Amniotic stem cell (primary cell): ENCODE results near the gene OR13J1.
A peak's percentile ranks its signal among the peaks of the same experiment; 100 is the strongest.
"Not testable (repeated sequence)": the region's sequence is repeated elsewhere in the genome, so short reads cannot be mapped to it uniquely, and the experiment has no call there.

Experiments
- DNase-seq: peaks from one replicate; lab custom pipeline; 2025; lab: John Stamatoyannopoulos, UW

OR13J1 gene

DNA sequence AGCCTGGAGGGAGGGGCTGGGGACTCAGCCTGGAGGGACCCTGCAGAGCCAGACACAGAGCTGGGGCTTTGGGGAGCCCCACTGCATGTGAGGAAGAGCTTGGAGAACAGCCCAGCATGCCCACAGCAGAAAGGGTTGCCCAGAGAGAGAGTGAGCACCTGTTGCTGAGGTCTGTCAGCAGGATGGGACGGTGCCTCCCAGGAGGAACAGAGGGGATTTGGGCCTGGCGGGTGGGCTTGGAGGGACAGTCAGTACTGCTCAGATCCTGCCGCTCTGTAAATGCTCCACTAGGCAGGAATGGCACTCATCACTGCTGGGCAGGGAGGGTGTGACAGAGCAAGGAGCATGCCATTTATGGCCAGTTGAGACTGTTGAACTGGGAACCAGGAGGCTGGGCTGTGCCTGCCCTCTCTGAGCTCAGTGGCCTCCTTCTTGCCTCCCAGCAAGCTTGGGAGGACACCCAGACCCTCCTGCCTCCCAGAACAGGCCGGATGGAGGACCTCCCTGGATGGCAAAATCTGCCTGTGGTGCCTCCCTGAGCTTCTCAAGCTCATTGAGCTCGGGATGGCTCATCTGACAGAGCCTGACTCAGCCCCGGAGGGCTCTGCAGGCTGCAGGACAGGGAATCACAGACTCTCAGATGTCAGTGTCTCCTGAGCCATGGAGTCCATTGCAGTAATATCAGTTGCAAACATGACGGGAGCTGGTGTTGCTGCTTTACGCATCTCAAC, 35.0 kb upstream of the OR13J1 start:
- peak; percentile 47 for DNase-seq

DNA sequence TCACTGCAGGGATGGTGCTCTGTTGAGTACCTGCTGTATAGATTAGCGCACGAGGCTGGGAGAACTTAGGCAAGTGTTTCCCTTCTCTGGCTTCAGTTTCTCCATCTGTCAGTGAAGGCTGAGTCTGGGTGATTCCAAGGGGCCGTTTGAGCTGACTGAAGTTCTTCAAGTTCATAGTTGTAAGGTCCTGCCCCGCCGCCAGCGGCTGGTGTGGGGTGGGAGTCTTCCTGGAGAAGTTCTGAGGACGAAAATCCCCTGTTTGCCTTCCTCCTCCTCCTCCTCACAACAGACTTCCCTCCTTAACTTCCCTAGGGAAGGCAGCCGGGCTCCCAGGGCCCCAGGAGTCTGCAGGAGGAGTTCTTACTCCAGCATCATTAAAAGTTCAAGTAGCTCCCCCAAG, 34.1 kb upstream of the OR13J1 start:
- no peak for DNase-seq

DNA sequence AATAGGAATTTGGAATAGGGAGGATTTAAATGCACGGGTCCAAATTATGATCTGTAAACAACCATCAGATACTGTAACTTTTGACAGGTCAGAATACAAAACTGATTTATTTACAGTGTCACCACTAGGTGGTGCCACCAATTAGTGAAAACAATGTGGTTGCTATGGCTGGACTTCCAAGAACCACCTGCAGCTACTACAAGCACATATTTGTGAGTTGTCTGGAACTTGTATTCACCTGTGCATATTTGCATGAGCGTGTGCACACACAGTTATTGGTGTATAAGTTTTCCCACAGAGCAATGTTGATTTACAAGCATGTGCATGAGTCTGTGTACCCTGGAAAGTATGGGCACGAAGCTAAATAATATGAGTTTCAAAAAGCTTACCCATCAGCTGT, 32.8 kb upstream of the OR13J1 start:
- DNase-seq, result peak; percentile 43

GRCh38 chr9:35899021-35899420, 28.8 kb upstream of the OR13J1 start:
- DNase-seq, result no peak

GRCh38 chr9:35898337-35898736, 28.1 kb upstream of the OR13J1 start:
- no peak for DNase-seq

- DNase-seq, result not testable (repeated sequence)
Observed at GRCh38 chr9:35897376-35898099, 27.3 kb upstream of the OR13J1 start.

GRCh38 chr9:35896570-35896969, 26.4 kb upstream of the OR13J1 start:
- no peak for DNase-seq

DNA sequence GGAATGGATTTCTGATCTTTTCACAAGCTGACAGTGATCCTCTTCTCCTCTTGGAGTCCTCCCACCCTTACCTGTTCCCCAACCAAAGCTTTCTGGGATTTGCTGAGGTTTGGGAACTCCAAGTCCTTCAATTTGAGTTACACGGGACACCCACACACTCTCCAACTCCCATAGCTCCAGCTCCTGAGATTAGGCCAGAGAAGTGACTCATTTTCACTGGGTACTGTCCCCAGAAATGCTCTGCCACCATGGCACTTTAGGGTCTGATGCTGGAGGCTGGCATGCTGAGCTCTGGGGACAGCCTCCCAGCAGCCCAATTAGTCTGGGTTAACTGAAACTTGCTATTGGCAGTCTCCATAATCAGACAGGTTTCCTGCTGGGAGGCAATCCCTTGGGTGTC, 21.9 kb upstream of the OR13J1 start:
- no peak for DNase-seq

GRCh38 chr9:35891646-35892045, 21.4 kb upstream of the OR13J1 start:
- no peak for DNase-seq

DNA sequence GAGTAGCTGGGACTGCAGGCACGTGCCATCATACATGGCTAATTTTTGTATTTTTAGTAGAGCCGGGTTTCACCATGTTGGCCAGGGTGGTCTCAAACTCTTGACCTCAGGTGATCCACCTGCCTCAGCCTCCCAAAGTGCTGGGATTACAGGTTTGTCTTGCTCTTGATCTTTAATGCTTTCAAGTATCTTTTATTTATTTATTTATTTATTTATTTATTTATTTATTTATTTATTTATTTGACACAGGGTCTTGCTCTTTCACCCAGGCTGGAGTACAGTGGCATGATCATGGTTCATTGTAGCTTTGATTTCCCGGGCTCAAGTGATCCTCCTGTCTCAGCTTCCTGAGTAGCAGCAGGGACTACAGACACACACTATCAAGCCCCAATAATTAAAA, 14.7 kb upstream of the OR13J1 start:
- DNase-seq, result not testable (repeated sequence)

- no peak for DNase-seq
Observed at GRCh38 chr9:35882996-35883395, 12.8 kb upstream of the OR13J1 start.

- no peak for DNase-seq
Observed at GRCh38 chr9:35882263-35882848, 12.2 kb upstream of the OR13J1 start.

GRCh38 chr9:35872505-35872904, 2.3 kb upstream of the OR13J1 start:
- no peak for DNase-seq

- no peak for DNase-seq
Observed at GRCh38 chr9:35871545-35871944, 1.3 kb upstream of the OR13J1 start.

DNA sequence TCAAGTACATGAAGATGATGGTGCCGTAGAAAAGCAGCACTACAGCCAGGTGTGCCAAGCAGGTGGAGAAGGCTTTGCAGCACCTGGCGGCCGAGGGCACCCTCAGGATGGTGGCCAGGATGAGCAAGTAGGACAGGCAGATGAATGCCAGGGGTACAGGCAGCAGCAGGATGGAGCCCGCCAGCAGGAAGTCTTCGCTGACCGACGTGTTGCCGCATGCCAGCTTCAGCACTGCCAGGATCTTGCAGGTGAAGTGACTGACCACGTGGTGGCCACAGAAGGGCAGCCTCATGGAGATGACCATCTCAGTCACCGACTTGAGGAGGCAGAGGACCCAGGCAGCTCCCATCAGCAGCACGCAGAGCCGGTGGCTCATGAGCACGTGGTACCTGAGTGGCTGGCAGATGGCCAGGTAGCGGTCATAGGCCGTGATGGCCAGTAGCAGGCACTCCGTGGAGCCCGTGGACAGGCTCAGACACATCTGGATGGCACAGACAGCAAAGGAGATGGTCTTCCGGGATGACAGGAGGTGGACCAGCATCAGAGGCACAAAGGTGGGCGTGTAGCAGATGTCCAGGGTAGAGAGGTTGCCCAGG, 482 bp downstream of the OR13J1 start:
- no peak for DNase-seq

GRCh38 chr9:35868933-35869332, 1.3 kb downstream of the OR13J1 start:
- no peak for DNase-seq

DNA sequence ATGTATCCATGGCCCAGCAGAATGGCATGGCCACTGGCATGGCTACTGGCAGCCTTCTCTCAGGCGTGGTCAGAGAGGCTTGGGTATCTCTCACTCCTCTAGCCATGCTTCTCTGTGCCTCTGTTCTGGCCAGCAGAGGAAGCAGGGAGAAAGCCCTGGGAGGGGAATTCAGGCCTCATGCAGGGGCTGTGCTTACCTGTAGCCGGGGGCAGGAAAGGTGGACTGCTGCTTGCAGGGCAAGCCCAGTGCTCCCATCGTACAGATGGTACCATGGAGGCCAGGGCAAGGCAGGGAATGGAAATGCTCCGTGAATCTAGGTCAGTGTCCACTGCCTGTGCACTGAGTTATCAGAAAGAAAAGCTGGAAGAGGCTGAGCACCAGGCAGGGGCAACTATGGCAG, 2.7 kb downstream of the OR13J1 start:
- DNase-seq, result no peak

DNA sequence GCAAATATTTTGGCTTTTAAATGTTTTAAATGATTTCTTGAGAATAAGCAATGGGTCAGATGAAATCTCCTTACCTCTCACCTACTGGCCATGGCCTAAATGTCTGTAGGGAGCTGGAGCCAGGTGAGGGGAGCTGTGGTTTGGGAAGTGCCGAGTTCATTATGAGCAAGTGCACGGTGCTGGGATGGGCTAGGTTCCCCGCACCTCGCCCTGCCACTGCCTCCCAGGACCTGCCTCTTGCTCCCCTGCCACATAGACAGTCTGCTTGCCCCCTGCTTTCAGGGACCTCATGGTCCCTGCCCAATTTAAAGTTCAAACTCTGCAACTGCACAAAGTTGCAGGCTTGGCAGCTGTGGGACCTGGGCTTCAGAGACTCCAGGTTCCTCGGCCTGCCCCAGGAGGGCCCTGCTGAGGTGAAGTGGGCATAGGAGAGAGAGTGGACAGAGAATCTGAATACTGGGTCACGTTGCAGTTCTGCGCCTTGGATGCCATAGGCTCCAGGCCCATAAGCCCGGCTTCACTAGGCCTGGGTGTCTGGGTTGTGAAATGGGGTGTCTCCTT, 5.4 kb downstream of the OR13J1 start:
- DNase-seq, result no peak

DNA sequence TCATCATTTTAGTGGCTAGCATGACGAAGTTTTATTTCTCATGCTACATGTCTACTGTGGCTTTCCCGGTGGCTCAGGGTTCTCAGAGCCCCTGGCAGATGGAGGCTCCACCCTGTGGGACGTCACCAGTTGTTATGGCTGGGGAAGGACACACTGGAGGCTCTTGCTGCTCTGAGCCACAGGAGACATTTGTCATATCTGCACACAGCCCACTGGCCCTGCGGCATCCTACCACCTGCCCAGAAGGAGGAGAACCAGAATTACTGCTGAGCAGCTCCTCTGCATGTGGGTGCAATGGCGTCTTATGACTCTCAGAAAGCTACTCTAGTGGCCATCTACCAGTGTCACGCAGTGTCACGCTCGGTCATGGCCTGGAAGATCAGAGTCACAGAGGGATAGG, 6.6 kb downstream of the OR13J1 start:
- DNase-seq, result no peak

DNA sequence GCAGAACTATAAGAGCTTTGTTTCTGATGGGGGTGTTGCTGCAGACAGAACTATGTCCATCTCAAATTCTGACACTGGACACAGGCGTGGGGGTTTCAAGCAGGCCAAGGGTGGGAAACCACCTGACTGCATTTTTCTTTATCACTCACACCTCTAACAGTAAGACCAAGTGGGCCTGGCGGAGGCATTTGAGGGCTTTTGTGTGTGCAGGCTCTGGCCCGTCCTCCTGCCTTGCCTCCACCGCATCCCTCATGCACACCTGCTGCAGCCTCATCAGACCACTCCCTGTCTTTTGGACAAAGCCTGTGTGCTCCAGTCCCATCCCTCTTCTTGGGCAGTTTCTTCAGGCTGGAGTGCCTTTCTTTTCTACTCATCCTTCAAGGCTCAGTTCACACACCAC, 7.9 kb downstream of the OR13J1 start:
- DNase-seq, result no peak

- no peak for DNase-seq
Observed at GRCh38 chr9:35861161-35861897, 8.9 kb downstream of the OR13J1 start.

DNA sequence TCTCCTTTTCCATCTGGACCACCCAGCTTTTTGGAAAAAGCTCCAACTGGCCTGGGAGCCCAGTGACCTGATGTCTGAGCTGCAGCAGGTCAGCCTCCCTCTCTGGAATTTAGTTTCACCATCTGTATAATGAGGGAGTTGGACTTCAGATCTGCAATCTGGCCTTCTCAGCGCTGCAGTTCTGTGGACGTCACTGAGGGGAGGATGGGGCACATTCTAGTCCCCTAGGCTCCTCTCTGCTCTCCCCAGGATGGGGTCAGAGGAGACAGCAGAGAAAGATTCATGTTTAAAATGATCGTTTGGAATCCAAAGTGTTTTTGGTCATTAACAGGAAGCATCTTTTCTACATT, 10.2 kb downstream of the OR13J1 start:
- DNase-seq, result no peak
